PC-3 (cell line): Measurements from ENCODE around the gene RFC4. TPM values are rescaled to one million over a fixed set of nuclear protein-coding genes. Genes with fewer than 3 reads are reported as not detected.

ENCODE experiments used
- ATAC-seq: fragments of 200-7000 bp; cut with Tn5 transposase; 2 replicates; pipeline ENCODE4 v1.9.1; 2020; ENCODE audit warnings: mild to moderate bottlenecking, moderate library complexity
- BruUV-seq: library from RNA; stranded (reverse); fragments of 400-500 nt; replicated peaks from 2 replicates; lab custom pipeline; 2021; lab: Mats Ljungman, UMichigan
- CTCF ChIA-PET: fragments of 300-600 bp; sonication (Branson Sonifier 250); formaldehyde crosslinking; loops from one replicate; lab custom pipeline; 2022; ENCODE audit warnings: antibody characterized with exemption; lab: Charles Lee
- POLR2A ChIA-PET: fragments of 300-600 bp; sonication (Branson Sonifier 250); formaldehyde crosslinking; loops from one replicate; lab custom pipeline; 2022; ENCODE audit warnings: antibody characterized with exemption; ENCODE audit not compliant: unreplicated experiment; lab: Charles Lee
- DNase-seq: peaks from one replicate; pipeline ENCODE4 v3.0.0-alpha.2; 2015
- H2AFZ ChIP-seq: fragments of 300-600 bp; sonication (generic); 2 replicates; pipeline ENCODE4 v1.6.0; 2016; ENCODE audit warnings: antibody characterized with exemption, low read length
- H3F3A ChIP-seq: fragments of 300-600 bp; sonication (generic); one replicate; pipeline ENCODE4 v1.6.0; 2017; ENCODE audit warnings: antibody characterized with exemption, low read length, control low read depth, mild to moderate bottlenecking; ENCODE audit not compliant: unreplicated experiment
- H3K27ac ChIP-seq: fragments of 300-600 bp; sonication (generic); 2 replicates; pipeline ENCODE4 v1.5.1; 2016; ENCODE audit warnings: mild to moderate bottlenecking, low read length
- H3K27me3 ChIP-seq: fragments of 300-600 bp; sonication (generic); 2 replicates; pipeline ENCODE4 v1.6.1; 2016; ENCODE audit warnings: low read length, mixed read lengths
- H3K36me3 ChIP-seq: fragments of 300-600 bp; sonication (generic); 2 replicates; pipeline ENCODE4 v1.6.1; 2016; ENCODE audit warnings: low read depth, mixed run types, low read length, mixed read lengths
- H3K4me1 ChIP-seq: fragments of 300-600 bp; sonication (generic); 2 replicates; pipeline ENCODE4 v1.5.1; 2016; ENCODE audit warnings: low read length; ENCODE audit not compliant: insufficient read depth
- H3K4me2 ChIP-seq: fragments of 300-600 bp; sonication (generic); 2 replicates; pipeline ENCODE4 v1.6.0; 2016; ENCODE audit warnings: low read length
- H3K4me3 ChIP-seq: fragments of 300-600 bp; sonication (generic); 2 replicates; pipeline ENCODE4 v1.5.1; 2016; ENCODE audit warnings: mild to moderate bottlenecking, low read length, mixed read lengths
- H3K79me2 ChIP-seq: fragments of 300-600 bp; sonication (generic); 2 replicates; pipeline ENCODE4 v1.6.1; 2017; ENCODE audit warnings: low read length, mixed read lengths
- H3K9ac ChIP-seq: fragments of 300-600 bp; sonication (generic); 2 replicates; pipeline ENCODE4 v1.6.0; 2016; ENCODE audit warnings: mild to moderate bottlenecking, low read length
- H3K9me2 ChIP-seq: fragments of 300-600 bp; sonication (generic); replicated peaks from 2 replicates; pipeline ENCODE4 v1.6.1; 2016; ENCODE audit warnings: mixed run types, low read length, mixed read lengths
- H3K9me3 ChIP-seq: fragments of 300-600 bp; sonication (generic); 2 replicates; pipeline ENCODE4 v1.6.1; 2016; ENCODE audit warnings: low read length, mixed read lengths
- H4K20me1 ChIP-seq: fragments of 300-600 bp; sonication (generic); 2 replicates; pipeline ENCODE4 v1.6.1; 2016; ENCODE audit warnings: low read length, mixed read lengths
- EZH2 ChIP-seq: fragments of 300-600 bp; sonication (generic); IDR thresholded peaks from one replicate; pipeline ENCODE4 v1.6.1; 2017; ENCODE audit warnings: antibody characterized with exemption, mild to moderate bottlenecking, low read length; ENCODE audit not compliant: unreplicated experiment
- EZH2phosphoT487 ChIP-seq: fragments of 300-600 bp; sonication (generic); IDR thresholded peaks from 2 replicates; pipeline ENCODE4 v1.6.1; 2018; ENCODE audit warnings: mild to moderate bottlenecking, antibody characterized with exemption, low read length, borderline replicate concordance
- intact Hi-C: fragments of 100-400 bp; cut with micrococcal nuclease; formaldehyde crosslinking; loops from 2 replicates; pipeline ENCODE4 v1.9.0; 2023
- total RNA-seq: library from RNA; depleted of rRNA; stranded (reverse); fragments of >200 nt; gene quantifications from 2 replicates; pipeline ENCODE4 v1.2.3, GENCODE V29; 2014
- TF ChIP-seq, protein P1 (sequence below): fragments of 300-600 bp; sonication (generic); conservative IDR thresholded peaks from 2 replicates; pipeline ENCODE4 v1.5.1; 2017; ENCODE audit warnings: antibody characterized with exemption, low read depth, mild to moderate bottlenecking, low read length

The RFC4 gene
- total RNA-seq, 1 experiment from 2014 or later: 73.0 TPM

DNA sequence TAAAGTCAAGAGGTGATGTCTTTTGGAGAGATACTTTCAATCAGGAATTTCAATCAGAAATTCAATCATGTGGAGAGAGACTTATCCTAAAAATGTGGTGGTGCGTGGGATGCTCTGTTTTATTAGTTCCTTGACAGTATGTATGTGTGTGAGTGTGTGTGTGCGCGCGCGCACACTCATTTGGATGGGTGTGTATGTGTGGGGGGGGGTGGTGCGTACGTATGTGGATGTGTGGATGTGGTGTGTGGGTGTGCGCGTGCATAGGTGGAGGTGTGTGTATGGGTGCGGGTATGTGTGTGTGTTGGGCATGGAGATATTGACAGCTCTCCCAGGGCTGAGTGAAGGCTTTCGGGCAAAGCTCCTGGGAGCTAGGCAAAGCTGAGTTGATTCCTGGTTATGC is 38.6 kb upstream of the RFC4 start:
- no peak for DNase-seq
- CTCF ChIA-PET: no interaction called here
- POLR2A ChIA-PET: no interaction called here
- Histone ChIP-seq H2AFZ (no peak overlapping the region), H3K9ac (no peak overlapping the region), H3K9me3 (no peaks in the 10 kb centered on the region), H3K27me3 (peaks cover 10% of the 10 kb centered on the region), H3K4me2 (no peak overlapping the region), H3K27ac (no peak overlapping the region), H4K20me1 (no peaks in the 10 kb centered on the region), H3K4me3 (no peak overlapping the region), H3K4me1 (no peaks in the 10 kb centered on the region), H3K79me2 (no peaks in the 10 kb centered on the region), H3K9me2 (no peaks in the 10 kb centered on the region), H3K36me3 (no peaks in the 10 kb centered on the region), H3F3A (no peaks in the 10 kb centered on the region)
- ATAC-seq: no peak
- TF ChIP-seq, protein P1, sequence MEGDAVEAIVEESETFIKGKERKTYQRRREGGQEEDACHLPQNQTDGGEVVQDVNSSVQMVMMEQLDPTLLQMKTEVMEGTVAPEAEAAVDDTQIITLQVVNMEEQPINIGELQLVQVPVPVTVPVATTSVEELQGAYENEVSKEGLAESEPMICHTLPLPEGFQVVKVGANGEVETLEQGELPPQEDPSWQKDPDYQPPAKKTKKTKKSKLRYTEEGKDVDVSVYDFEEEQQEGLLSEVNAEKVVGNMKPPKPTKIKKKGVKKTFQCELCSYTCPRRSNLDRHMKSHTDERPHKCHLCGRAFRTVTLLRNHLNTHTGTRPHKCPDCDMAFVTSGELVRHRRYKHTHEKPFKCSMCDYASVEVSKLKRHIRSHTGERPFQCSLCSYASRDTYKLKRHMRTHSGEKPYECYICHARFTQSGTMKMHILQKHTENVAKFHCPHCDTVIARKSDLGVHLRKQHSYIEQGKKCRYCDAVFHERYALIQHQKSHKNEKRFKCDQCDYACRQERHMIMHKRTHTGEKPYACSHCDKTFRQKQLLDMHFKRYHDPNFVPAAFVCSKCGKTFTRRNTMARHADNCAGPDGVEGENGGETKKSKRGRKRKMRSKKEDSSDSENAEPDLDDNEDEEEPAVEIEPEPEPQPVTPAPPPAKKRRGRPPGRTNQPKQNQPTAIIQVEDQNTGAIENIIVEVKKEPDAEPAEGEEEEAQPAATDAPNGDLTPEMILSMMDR: no peak
- no peak for TF ChIP-seq EZH2
- no peak for TF ChIP-seq EZH2phosphoT487
- intact Hi-C loops: no loop called here
- BruUV-seq: no TSS peak

DNA sequence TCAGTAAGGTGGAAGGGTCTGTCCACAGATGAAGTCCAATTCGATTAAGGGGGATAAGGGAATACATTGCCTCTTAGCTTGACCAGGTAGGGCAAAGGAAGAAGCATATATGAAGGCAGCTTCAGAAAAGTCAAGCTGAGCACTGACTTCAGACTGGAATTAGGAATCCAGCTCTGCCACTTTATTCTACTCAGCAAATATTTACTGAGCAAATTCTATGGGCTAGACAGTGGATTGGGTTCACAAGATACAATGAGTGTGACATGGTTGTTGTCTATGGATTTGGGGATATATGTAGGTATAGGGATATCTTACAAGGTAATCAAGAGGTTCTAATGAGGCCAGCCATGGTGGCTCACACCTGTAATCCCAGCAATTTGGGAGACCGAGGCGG is 36.8 kb upstream of the RFC4 start:
- CTCF ChIA-PET: no interaction called here
- H3K4me2 ChIP-seq: no peak overlapping the region
- H3K36me3 ChIP-seq: no peaks in the 10 kb centered on the region
- no peaks in the 10 kb centered on the region for H3K79me2 ChIP-seq
- peak; percentile 20 for DNase-seq
- no peaks in the 10 kb centered on the region for H3K4me1 ChIP-seq
- intact Hi-C loops: no loop called here
- POLR2A ChIA-PET: no interaction called here
- no peaks in the 10 kb centered on the region for H3K9me3 ChIP-seq
- H3F3A ChIP-seq: no peaks in the 10 kb centered on the region
- H3K4me3 ChIP-seq: no peak overlapping the region
- peaks cover 10% of the 10 kb centered on the region for H3K27me3 ChIP-seq
- H3K9ac ChIP-seq: no peak overlapping the region
- no peak overlapping the region for H3K27ac ChIP-seq
- BruUV-seq: no TSS peak
- H2AFZ ChIP-seq: no peak overlapping the region
- TF ChIP-seq EZH2 (no peak), EZH2phosphoT487 (no peak)
- TF ChIP-seq, protein P1: no peak
- ATAC-seq: no peak
- no peaks in the 10 kb centered on the region for H3K9me2 ChIP-seq
- no peaks in the 10 kb centered on the region for H4K20me1 ChIP-seq

DNA sequence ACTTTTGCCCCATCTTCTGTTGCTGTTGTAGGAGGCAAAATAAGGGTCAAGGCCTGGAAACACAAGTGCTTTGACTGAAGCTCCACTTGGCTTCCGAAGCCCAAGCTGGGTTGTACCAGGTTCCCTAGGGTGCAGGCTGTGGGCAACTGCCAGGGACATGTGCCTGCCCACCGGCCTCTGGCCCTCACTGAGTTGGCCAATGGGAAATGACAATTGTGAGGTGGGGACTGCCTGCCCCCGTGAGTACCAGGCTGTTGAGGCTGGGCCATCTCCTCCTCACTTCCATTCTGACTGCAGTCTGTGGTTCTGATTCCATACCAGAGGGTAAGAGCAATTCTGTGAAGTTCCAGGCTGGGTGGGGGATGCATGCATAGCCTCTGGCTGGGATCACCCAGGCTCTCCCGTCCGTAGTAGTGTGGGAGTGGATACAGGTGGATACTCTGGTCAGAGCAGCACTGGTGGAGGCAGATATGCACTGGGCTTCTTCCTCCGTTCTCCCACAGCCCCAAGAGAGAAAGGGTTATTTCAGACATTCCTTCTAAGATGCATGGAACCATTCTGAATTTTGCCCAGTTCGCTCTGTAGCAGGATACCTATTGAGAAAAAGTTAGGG is 36.2 kb upstream of the RFC4 start, which contains the start of gene ADIPOQ:
ADIPOQ (plus strand) TSS at position 285 of the 613 bp plus-strand sequence. CDS start 10,349 bp downstream, outside the sequence.
- no peak within 1 kb of the TSS for H3K27ac ChIP-seq
- H3K9ac ChIP-seq: no peak within 1 kb of the TSS
- ChIA-PET CTCF (no interaction called here), POLR2A (no interaction called here)
- H4K20me1 ChIP-seq: no peaks in the 10 kb centered on the region
- no peak within 1 kb of the TSS for H3K4me2 ChIP-seq
- BruUV-seq: no TSS peak
- no peak for DNase-seq
- no peak for ATAC-seq
- no peak within 1 kb of the TSS for H2AFZ ChIP-seq
- no peaks in the 10 kb centered on the region for H3K36me3 ChIP-seq
- intact Hi-C loops: no loop called here
- TF ChIP-seq EZH2 (no peak), EZH2phosphoT487 (no peak)
- TF ChIP-seq, protein P1: no peak
- no peaks in the 10 kb centered on the region for H3K79me2 ChIP-seq
- no peak within 1 kb of the TSS for H3K4me3 ChIP-seq
- no peaks in the 10 kb centered on the region for H3K9me2 ChIP-seq
- peaks cover 10% of the 10 kb centered on the region for H3K27me3 ChIP-seq
- no peaks in the 10 kb centered on the region for H3K9me3 ChIP-seq
- H3K4me1 ChIP-seq: no peaks in the 10 kb centered on the region
- H3F3A ChIP-seq: no peaks in the 10 kb centered on the region
